Muscle of leg (tissue), 11 donors: Measurements from ENCODE around the gene SLC5A6. TPM values are rescaled to one million over a fixed set of nuclear protein-coding genes. Genes with fewer than 3 reads are reported as not detected.
A peak's percentile ranks its signal among the peaks of the same experiment; 100 is the strongest.

ENCODE experiments used
- DNase-seq: peaks from one replicate; pipeline ENCODE4 v3.0.0; 2013
- H3K27ac ChIP-seq: one replicate; pipeline ENCODE4 v1.5.1; 2013; ENCODE audit warnings: mild to moderate bottlenecking, low read length, control low read depth
- H3K27me3 ChIP-seq: one replicate; pipeline ENCODE4 v1.6.1; 2013; ENCODE audit warnings: low read length; ENCODE audit not compliant: control insufficient read depth, insufficient read depth
- H3K36me3 ChIP-seq: one replicate; pipeline ENCODE4 v1.6.1; 2013; ENCODE audit warnings: low read length; ENCODE audit not compliant: control insufficient read depth, insufficient read depth
- H3K4me1 ChIP-seq: one replicate; pipeline ENCODE4 v1.6.1; 2013; ENCODE audit warnings: low read length; ENCODE audit not compliant: control insufficient read depth, insufficient read depth
- H3K4me3 ChIP-seq: one replicate; pipeline ENCODE4 v1.5.1; 2013; ENCODE audit warnings: low read length, control low read depth
- H3K9me3 ChIP-seq: replicated peaks from 2 replicates; pipeline ENCODE4 v1.6.1; 2013; ENCODE audit warnings: low read depth, low read length; ENCODE audit not compliant: control insufficient read depth
- WGBS: methylation state at CpG from one replicate; pipeline ENCODE4 v1.1.5; 2013; ENCODE audit warnings: missing lambda C conversion rate; ENCODE audit not compliant: insufficient coverage; 5-methylcytosine and 5-hydroxymethylcytosine counted together
- polyA plus RNA-seq, 8 donors: library from polyadenylated mRNA; unstranded; fragments of 120-200 nt; gene quantifications; one replicate each; pipeline versions ENCODE4 v1.2.1 to v1.2.3, GENCODE V29; 2013; ENCODE audit warnings: inconsistent platforms in 1 of 8, low replicate concordance in 1 of 8; ENCODE audit not compliant: insufficient read length in 8 of 8, insufficient read depth in 1 of 8
- total RNA-seq: library from RNA; stranded (reverse); fragments of 120-200 nt; gene quantifications from one replicate; pipeline ENCODE4 v1.2.4, GENCODE V29; 2013

Gene SLC5A6
- total and polyA plus RNA-seq, 9 donors = 11.4 to 25.5 (median 19.6) TPM

- Histone ChIP-seq H3K4me3 (no peak overlapping the region), H3K9me3 (no peaks in the 10 kb centered on the region), H3K27me3 (no peaks in the 10 kb centered on the region), H3K4me1 (peaks cover 9% of the 10 kb centered on the region), H3K27ac (no peak overlapping the region), H3K36me3 (peaks cover 52% of the 10 kb centered on the region)
- 81% methylated on average over 2 of the region's 7 CpGs for WGBS
- DNase-seq = no peak
These were observed 8.0 kb upstream of the SLC5A6 start for GRCh38 chr2:27220091-27220490.

- Histone ChIP-seq H3K27ac (no peak overlapping the region), H3K36me3 (peaks cover 45% of the 10 kb centered on the region), H3K27me3 (no peaks in the 10 kb centered on the region), H3K4me3 (no peak overlapping the region), H3K4me1 (peaks cover 9% of the 10 kb centered on the region), H3K9me3 (no peaks in the 10 kb centered on the region)
- WGBS = 100% methylated on average over 1 of the region's 2 CpGs
- no peak for DNase-seq
These were observed 7.0 kb upstream of the SLC5A6 start for GRCh38 chr2:27219091-27219490.

DNA sequence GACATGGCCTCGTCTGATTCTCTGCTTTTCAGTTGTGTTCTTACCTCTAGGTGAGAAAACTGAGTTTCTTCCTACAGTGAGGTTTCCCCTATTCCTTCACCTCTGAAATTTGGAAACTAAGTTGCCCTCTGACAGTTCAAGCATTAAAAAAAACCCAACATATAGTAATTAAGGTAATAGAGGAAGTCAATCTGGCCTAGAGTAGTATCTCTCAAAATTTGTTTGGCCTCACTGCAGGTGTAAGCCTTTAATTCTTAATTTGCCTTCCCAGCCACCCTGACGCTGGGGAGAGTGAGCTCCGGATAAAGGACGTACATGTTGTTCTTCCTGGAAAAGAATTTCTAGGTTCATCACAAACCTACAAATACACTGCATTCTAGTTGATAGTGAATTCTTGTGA is 6.5 kb upstream of the SLC5A6 start:
- no peaks in the 10 kb centered on the region for H3K27me3 ChIP-seq
- H3K9me3 ChIP-seq = no peaks in the 10 kb centered on the region
- no peak overlapping the region for H3K27ac ChIP-seq
- peaks cover 9% of the 10 kb centered on the region for H3K4me1 ChIP-seq
- no peak overlapping the region for H3K4me3 ChIP-seq
- peaks cover 41% of the 10 kb centered on the region for H3K36me3 ChIP-seq
- DNase-seq = no peak
- no CpG with 5 or more reads among the region's 4 CpGs for WGBS

DNA sequence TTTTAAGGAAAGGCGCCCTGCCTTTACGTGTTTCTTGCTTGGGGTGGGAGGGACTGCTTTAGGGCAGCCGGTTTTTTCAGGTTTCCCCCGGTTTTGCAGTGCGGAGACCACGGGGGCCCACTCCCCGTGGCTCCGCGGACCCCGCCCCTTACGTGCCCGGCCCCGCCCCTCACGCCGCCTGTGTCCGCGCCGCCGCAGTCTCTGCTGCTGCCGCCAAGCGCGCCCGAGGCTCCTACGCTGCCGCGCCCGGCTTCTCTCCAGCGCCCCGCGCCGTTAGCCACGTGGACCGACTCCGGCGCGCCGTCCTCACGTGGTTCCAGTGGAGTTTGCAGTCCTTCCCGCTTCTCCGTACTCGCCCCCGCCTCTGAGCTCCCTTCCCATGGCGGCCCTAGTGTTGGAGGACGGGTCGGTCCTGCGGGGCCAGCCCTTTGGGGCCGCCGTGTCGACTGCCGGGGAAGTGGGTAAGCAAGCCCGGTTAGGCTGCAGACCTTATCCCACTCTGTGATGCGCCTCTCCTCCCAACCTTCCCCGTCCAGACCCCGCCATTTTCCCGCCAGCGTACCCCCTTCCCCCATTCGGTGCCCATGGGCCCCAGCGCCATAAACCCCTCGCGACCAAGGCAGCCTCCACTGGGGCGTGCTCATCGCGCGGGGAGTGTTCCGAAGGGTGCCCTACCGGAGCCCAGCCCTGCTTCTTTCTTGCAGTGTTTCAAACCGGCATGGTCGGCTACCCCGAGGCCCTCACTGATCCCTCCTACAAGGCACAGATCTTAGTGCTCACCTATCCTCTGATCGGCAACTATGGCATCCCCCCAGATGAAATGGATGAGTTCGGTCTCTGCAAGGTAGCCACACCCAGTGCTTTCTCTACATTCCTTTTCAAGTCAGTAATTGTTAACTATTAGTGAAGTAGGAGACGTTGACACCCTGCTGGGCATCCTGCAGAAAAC is 5.4 kb upstream of the SLC5A6 start, which contains the start of gene CAD:
Gene CAD (plus strand): TSS at position 197 of the 949 bp plus-strand sequence. CDS start 183 bp downstream, at position 380.
- peak within 1 kb of the TSS; percentile 86 for H3K4me3 ChIP-seq
- peak within 1 kb of the TSS; percentile 83 for H3K27ac ChIP-seq
- DNase-seq = peak; percentile 91
- under 1% methylated on average over 63 of the region's 72 CpGs for WGBS
- peaks cover 14% of the 10 kb centered on the region for H3K4me1 ChIP-seq
- no peaks in the 10 kb centered on the region for H3K9me3 ChIP-seq
- H3K27me3 ChIP-seq = no peaks in the 10 kb centered on the region
- peaks cover 32% of the 10 kb centered on the region for H3K36me3 ChIP-seq

DNA sequence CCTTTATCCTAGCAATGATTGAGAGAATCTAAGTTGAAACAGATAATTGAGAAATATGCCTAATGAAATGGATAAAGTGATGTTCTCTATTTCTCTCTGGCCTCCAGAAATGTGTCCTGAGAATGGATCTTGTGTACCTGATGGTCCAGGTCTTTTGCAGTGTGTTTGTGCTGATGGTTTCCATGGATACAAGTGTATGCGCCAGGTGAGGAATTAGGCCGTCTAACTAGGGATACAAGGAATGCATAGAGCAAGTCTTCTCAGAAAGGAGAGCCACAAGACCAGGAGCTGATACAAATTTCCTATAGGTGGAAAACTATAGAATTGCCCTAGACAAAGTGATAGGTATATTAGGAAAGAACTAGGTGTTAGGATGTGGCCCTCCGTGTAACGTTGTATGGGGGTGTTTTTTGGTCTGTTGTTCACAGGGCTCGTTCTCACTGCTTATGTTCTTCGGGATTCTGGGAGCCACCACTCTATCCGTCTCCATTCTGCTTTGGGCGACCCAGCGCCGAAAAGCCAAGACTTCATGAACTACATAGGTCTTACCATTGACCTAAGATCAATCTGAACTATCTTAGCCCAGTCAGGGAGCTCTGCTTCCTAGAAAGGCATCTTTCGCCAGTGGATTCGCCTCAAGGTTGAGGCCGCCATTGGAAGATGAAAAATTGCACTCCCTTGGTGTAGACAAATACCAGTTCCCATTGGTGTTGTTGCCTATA is 4.5 kb upstream of the SLC5A6 start:
- peaks cover 14% of the 10 kb centered on the region for H3K4me1 ChIP-seq
- H3K36me3 ChIP-seq = peaks cover 26% of the 10 kb centered on the region
- WGBS = 87% methylated on average over 13 of the region's 13 CpGs
- peak overlapping the region; percentile 52 for H3K27ac ChIP-seq
- no peaks in the 10 kb centered on the region for H3K27me3 ChIP-seq
- no peaks in the 10 kb centered on the region for H3K9me3 ChIP-seq
- no peak for DNase-seq
- H3K4me3 ChIP-seq = peak overlapping the region; percentile 86

DNA sequence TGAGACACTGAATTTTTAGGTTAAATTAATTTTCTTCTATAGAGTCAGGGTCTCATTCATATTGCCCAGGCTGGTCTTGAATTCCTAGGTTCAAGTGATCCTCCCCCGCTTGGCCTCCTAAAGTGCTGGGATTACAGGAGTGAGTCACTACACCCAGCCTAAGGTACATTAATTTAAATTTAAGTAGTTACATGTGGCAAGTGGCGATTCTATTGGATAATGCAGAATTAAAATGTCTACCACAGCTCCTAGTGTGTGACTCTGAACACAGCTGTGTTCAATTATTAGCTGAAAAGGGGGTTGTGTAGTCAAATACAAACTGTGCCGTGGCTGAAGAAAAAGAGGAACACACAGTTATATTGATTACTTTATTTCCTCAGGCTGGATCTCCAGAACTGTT is 2.9 kb upstream of the SLC5A6 start:
- WGBS = no CpG with 5 or more reads among the region's 3 CpGs
- Histone ChIP-seq H3K4me3 (no peak overlapping the region), H3K4me1 (peaks cover 21% of the 10 kb centered on the region), H3K36me3 (peaks cover 15% of the 10 kb centered on the region), H3K9me3 (no peaks in the 10 kb centered on the region), H3K27me3 (no peaks in the 10 kb centered on the region), H3K27ac (no peak overlapping the region)
- no peak for DNase-seq

- Histone ChIP-seq H3K27ac (peak overlapping the region; percentile 99), H3K36me3 (peaks cover 16% of the 10 kb centered on the region), H3K27me3 (no peaks in the 10 kb centered on the region), H3K9me3 (no peaks in the 10 kb centered on the region), H3K4me3 (peak overlapping the region; percentile 89), H3K4me1 (peaks cover 17% of the 10 kb centered on the region)
- DNase-seq = no peak
- 5% methylated on average over 16 of the region's 34 CpGs for WGBS
These were observed 781 bp upstream of the SLC5A6 start for GRCh38 chr2:27212626-27213471.

DNA sequence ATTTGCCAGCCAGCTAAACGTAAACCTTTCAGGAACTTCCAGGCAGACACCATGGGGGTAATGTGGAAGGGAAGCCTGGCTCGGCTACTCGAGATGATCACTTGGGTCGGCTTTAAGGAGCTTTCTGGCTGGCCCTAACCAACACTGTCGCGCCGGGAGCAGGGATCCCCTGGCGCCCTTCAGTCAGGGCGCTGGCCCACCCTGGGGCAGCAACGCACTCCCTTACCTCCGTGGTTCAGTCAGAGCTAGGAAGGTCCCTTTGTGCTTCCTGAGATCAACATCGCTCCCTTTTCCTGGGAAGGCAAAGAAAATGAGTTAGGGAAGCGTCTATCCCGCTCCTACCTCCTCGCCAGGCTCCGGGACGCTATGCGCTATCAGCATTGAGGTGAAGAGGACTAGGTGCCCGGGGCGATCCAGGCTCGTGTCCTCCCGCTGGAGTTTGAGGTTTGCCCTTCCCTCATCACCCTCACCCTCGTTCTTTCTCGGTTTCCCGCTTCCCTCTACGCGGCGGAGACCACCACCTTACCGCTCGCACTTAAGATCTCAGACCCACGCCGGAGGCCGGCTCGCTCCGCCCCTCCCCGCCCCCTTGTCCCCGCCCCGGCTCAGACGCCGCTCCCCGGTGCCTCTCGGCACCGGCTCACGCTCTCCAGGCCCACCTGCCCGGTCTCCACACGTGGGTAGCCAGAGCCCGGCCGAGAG is 676 bp downstream of the SLC5A6 start:
- peak overlapping the region; percentile 99 for H3K27ac ChIP-seq
- H3K9me3 ChIP-seq = no peaks in the 10 kb centered on the region
- no peak for DNase-seq
- peak overlapping the region; percentile 89 for H3K4me3 ChIP-seq
- WGBS = 1% methylated on average over 31 of the region's 48 CpGs
- no peaks in the 10 kb centered on the region for H3K27me3 ChIP-seq
- H3K36me3 ChIP-seq = peaks cover 27% of the 10 kb centered on the region
- peaks cover 11% of the 10 kb centered on the region for H3K4me1 ChIP-seq

DNA sequence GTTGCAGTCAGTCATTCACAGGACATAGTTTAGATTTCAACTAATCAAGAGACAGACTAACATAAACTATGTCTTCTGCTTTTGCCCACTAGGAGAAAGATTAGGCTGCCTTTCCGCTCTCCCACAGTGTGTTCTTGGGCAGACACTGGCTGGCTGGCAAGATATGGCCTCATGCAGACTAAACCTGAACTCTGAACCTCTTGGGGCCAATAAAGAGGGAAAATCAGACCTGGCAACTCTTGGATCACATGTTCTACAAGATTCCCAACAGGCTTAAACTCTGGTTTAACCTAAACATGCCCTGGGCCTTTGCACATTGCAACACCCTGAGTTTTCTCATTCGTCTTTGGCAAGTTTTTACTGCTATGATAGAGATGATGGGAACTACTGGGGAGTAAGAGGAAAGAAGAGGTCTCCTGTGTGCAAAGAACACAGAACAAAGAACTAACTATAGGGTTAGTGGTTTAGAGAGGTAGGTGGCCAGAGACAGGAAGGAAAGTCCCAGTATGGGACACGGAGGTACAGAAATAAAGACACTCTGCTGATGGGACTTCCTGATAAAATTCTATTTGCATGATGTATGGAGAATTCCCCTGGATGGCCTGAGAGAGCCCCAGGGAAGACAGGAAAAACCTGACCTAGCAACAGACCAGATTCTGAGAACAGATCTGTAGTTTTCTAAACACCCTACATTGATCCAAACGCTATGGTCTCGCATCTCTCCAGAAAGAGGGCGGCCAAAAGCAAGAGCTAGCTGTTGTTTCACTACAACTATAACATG is 2.3 kb downstream of the SLC5A6 start:
- DNase-seq = no peak
- no peaks in the 10 kb centered on the region for H3K27me3 ChIP-seq
- 69% methylated on average over 5 of the region's 6 CpGs for whole genome bisulfite sequencing
- H3K36me3 ChIP-seq = peaks cover 36% of the 10 kb centered on the region
- peaks cover 11% of the 10 kb centered on the region for H3K4me1 ChIP-seq
- H3K27ac ChIP-seq = no peak overlapping the region
- no peaks in the 10 kb centered on the region for H3K9me3 ChIP-seq
- no peak overlapping the region for H3K4me3 ChIP-seq
